ACHN (cell line): ENCODE measurements around the gene MYO7A.

Experiments
- DNase-seq: peaks from one replicate; pipeline ENCODE4 v3.0.0-alpha.2; 2015
- in situ Hi-C: cut with HindIII; loops from 2 replicates; pipeline ENCODE4 v1.10.0; 2017; ENCODE audit warnings: low sequenced_read_pairs, low pct_ligation_motif_present, low pct_unique_long_range_greater_than_20kb

Gene MYO7A

DNA sequence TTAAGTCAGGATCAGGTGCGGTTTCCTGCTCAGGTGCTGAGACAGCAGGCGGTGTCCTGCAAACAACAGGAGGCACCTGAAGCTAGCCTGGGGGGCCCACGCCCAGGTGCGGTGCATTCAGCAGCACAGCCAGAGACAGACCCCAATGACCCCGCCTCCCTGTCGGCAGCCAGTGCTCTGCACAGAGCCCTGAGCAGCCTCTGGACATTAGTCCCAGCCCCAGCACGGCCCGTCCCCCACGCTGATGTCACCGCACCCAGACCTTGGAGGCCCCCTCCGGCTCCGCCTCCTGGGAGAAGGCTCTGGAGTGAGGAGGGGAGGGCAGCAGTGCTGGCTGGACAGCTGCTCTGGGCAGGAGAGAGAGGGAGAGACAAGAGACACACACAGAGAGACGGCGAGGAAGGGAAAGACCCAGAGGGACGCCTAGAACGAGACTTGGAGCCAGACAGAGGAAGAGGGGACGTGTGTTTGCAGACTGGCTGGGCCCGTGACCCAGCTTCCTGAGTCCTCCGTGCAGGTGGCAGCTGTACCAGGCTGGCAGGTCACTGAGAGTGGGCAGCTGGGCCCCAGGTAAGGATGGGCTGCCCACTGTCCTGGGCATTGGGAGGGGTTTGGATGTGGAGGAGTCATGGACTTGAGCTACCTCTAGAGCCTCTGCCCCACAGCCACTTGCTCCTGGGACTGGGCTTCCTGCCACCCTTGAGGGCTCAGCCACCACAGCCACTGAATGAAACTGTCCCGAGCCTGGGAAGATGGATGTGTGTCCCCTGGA lies at the start of gene MYO7A:
Gene MYO7A (plus strand): TSS at position 327 of the 772 bp plus-strand sequence. CDS start 2,389 bp downstream, outside the sequence.
- in situ Hi-C loops = no loop called here
- DNase-seq = no peak

DNA sequence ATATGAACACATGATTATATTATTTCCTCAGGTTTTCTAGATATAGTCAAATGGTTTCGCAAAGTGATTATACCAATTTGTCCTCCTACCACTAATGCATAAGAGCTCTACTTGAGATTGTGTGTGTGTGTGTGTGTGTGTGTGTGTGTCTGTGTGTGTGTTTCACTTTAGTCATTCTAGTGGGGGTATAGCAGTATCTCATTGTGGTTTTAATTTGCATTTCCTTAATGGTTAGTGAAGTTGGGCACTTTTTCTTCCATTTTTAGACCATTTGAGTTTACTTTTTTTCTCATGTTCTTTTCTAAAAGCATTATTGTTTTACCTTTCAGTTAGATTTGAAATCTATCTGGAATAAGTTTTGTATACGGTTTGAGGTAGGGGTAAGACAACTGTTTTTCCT lies 48.4 kb upstream of the MYO7A start:
- in situ Hi-C loops = no loop called here
- DNase-seq = no peak

DNA sequence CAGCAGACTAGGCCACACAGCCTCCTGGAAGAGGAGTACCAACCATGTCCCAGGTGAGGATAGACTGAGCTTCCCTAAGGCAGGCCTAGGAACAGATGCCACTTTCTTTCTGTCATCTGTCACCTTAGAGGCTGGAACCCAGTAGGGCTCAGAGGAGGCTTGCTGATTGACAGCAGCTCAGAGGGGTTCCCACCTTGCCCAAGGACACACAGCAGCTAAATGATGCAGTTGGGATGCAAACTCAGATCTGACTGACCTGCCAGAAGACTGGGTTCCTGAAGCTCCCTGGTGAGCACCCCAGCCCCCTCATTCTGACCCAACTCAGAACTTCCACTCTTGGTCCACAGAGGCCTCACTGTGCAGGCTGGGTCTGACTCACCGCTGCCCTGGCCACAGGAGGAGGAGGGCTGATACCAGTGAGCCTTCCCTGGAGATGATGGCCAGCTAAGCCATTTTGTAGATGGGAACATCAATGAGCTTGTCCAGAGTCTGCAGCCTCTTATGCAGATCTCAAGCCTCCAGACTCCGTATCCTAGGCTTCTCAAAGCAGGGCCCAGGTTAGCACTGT lies 47.3 kb upstream of the MYO7A start:
- DNase-seq = no peak
- in situ Hi-C loops = no loop called here

DNA sequence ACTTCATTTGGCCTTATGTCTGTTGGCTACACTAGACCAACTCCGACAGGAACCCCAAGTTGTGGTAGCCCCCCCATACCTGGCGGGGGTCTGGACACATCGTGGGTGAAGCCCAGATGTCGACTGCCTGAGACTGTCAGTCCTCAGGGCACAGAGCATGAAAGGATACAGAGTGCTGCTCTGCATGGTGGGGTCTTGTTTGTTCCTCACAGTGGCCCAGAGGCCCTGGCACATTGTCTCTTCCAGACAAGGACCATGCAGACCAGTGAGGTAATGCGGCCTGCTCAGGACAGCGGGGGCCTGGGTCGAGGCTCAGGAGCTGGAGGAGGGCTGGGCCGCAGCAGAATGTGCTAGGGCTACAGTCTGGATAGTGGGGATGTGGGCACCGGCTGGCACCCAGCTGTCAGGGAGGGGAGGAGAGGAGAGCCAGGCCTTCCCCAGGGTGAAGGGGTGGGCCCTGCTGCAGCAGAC lies 46.6 kb upstream of the MYO7A start:
- in situ Hi-C loops = no loop called here

DNA sequence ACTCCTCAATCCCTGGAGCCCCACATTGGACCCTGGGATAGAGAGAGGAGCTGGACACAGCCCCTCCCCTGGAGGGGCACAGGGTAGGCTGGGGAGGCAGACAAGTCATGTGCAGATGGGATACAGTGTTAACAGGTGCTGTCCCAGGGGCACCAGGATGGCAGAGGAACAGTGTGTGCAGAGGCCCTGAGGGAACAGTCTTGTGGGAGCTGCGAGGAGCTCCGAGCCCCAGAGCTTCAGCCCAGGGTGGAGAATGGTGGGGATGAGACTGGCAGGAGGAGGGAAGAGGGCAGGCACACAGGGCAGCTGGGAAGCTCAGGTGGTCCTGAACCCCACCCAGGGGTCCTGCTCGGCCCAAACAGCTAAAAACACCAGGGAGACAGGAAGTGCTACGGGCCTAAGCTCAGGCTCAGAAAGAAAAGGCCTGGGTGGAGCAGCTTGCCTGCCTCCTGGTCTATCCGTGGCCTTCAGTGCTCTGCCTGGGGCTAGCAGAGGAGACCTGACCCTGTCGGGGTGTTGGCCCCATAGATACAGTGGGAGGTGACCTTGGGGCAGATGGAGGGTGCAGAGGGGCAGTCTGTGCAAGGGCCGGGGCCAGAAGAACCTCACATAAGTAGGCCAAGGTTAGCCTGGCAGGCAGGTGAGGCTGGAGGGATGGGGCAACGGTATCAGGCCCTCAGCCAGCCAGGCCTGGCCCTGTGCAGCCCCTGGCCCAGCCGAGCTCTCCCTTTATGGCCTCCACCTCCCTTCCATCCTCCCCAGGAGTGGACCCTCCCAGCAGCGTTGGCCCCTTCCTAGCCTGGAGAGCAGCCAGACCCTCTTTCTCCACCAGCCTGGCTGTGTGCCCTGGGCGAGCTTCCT lies 45.8 kb upstream of the MYO7A start:
- DNase-seq = no peak
- in situ Hi-C loops = no loop called here

More for the DNA sequence above, 46.6 kb upstream of the MYO7A start:
- DNase-seq = no peak

DNA sequence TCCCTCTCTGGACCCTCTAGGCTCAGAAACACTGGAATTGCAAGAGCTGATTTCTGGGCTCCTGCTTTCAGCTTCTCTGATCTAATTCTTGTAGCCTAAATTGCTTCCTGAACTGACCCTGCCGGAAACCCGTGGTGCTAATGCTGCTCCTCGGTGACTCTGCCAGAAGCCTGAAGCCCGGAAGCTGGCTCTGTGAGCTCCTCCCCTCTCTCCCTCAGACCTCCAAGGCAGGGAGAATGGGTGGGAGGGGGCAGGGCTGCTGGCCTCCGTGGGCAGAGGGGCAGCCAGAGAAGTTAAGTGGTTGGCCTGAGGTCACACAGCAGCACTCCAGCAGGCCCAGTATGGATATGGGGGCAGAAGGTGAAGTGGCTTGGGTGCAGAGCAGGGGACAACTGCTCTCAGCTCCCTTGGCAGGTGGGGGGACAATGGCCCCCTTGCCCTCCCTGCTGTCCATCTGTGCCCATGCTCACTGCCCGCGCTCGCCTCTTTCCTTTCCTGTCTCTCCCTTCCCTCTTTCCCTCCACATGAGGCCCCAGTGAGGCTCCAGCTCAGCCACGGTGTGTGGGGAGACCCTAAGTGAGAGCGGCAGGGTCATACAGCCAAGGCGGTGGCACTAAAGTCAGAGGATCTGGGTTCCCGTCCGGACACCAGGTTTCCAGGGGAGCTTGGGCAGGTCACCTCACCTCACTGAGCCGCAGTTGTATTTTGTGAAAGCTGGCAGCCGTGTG lies 45.0 kb upstream of the MYO7A start:
- no peak for DNase-seq
- in situ Hi-C loops = no loop called here

DNA sequence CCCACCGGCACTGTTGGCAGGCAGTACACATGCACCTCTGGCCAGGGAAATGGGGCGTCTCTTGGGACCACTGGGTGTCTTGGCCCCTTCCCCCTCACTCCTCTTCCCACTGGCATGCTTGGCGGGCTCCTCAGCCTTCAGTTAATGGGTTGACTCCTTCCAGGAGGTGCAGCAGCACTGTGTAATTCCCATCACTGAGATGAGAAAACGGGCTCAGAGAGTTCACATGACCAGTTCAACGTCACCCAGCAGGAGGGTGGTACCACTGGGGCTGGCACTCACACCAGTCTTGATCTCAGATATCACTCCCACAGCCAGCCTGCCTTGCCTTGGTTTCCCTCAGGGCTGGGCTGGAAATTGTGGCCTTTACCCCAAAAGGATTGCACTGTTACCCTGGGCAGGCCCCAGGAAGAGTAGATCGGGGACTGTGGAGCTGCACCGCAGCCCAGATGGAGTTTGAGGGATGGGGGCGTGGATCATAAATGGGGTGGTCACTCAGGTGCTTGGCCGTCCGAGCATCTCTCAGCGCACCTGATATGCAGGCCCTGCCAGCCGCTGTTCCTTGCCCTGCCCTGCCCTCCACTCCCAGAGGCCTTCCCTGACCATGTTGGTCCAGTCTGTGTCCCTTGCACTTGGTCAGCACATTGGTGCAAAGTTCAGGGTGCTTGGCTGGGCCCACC lies 44.3 kb upstream of the MYO7A start:
- no peak for DNase-seq

DNA sequence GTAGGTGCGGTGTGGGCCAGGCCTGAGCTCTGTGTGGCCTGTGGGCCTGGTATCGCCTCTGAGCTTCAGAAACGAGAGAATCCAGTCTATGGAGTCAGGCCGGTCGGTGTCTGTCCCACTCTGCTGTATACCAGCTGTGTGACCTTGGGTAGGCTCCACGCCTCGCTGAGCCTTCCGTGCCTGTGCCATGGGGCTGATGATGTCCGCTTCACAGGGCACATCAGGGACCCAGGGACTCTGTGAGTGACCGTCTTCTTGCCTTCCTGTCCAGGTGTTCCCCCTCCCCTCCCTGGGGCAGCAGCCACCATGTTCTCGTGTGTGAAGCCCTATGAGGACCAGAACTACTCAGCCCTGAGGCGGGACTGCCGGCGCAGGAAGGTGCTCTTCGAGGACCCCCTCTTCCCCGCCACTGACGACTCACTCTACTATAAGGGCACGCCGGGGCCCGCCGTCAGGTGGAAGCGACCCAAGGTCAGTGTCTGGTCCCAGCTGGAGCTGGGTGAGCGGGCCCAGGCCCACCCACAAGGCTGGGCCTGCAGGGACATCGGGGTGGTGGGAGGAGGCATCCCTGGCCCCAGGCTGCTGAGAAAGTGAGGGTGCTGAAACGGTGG lies 43.4 kb upstream of the MYO7A start:
- DNase-seq = no peak
- in situ Hi-C loops = no loop called here

More for the DNA sequence above, 44.3 kb upstream of the MYO7A start:
- in situ Hi-C loops = no loop called here

DNA sequence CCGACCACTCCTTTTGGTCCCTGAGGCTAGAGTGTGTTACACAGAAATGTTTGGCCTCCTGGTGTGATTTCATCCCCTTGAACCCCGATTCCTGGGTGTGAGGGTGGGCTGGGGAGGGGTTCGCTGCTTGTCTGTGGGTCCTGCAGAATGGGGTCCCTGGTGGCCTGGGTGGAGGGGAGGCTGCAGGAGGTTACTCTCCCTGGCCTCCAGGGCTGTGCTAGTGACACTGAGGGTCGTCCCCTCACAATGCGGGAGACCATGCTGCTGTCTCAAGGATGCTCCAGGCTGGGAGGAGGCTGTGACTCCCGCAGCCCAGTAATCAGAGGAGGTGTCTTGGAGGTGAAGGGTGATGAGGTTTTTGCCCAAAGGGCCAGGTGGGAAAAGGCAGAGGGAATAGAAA lies 42.4 kb upstream of the MYO7A start:
- DNase-seq = no peak
- in situ Hi-C loops = no loop called here

DNA sequence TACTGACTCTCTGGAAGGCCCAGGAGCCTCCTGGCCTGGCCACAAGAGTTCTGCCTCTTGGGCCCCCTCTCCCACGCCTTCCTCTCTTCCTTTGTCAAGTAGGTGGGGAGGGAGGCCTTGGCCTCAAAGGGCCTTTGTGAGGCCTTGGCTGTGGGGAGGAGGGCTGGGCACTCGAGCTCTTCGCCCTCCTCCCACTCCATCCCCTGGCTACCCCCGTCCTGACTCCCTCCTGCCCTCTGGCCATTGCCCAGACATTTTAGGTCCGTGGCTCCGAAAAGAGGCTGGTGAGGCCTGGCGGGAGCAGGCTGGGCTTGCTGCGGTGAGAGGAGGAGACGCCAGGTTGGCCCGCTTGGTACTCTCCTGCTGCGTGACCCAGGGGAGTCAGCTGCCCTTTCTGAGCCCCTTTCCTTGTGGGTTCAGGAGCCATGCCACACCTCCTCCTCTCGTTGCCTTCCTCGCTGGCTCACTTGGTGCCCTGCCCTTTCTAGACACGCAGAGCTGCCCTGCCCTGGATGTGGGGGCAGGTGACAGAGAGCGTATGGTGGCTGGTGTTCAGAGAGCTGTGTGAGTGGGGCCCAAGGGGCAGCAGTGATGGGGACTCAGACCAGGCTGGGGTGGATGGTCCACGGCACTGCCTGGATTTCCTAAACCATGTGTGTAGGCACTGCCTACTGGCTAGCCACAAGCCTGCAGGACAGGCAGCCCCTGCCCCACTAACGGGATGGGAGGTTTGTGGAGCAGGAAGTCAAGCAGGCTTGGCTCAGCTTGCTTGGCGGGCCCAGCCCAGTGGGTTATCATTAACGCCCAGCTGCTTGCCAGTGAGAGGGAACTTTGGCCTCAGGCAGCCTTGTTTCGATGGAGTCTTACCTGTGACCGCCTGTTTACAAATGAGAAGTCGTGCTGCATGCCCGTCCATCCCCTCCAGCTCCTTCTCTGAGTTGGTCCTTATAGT lies 41.2 kb upstream of the MYO7A start:
- DNase-seq = no peak

DNA sequence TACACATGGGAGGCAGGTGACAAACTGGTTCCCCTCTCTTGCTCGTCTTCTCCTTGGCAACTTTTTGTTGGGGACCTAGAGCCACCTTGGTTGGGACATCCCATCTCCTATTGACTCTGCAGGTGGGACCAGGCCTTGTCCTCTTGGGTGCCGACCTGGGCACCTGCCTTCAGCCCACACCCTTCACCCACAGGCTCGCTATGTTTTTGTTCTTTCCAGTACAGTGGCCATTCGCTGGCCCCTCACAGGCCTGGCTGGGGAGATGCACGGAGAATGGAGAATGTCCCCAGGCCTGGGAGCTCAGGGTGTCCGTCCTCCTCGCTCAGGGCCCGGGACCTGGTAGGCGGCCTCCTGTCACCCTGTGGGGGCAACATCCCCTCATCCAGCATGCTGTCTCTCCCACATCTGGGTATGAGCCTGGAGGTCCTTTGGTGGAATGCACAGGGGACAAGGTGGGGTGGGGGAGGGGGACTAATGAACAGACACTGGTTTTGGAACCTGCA lies 40.3 kb upstream of the MYO7A start:
- DNase-seq = no peak
- in situ Hi-C loops = no loop called here

More for the DNA sequence above, 41.2 kb upstream of the MYO7A start:
- in situ Hi-C loops = no loop called here

DNA sequence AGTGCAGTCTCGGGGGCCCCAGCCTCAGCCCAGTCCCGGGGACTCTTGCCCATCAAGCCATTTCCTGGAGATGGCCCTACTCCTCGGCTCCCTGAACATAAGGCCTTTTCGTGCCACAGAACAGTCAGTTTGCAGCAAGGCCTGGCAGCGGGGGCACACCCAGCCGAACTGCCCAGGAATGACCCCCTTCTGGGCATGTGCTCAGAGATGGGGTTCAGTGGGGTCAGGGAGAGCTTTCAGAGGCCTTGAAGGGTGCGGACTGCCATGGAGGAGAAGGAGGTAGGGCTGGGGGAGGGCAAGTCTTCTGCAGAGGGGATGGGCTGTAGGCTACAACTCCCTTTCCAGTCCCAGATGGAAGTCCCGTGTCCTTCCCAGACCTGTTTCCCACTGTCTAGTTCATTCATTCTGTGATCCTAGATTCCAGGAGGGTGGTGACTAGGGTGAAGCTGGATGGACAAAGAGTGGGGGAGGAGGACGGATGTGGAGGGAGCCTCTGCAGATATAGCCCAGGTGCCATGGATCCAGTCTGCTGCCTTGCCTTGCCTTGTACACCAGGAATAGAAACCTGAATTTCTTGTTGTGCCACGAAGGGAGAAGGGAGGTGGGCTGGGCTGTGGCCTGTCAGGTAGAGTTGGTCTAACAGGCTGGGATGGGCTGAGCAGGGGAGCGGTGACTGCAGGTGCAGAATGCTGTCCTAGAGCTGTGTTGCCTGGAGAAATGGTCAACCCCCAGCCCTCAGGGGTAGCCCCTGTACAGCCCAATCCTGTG lies 39.6 kb upstream of the MYO7A start:
- DNase-seq = no peak
- in situ Hi-C loops = no loop called here

DNA sequence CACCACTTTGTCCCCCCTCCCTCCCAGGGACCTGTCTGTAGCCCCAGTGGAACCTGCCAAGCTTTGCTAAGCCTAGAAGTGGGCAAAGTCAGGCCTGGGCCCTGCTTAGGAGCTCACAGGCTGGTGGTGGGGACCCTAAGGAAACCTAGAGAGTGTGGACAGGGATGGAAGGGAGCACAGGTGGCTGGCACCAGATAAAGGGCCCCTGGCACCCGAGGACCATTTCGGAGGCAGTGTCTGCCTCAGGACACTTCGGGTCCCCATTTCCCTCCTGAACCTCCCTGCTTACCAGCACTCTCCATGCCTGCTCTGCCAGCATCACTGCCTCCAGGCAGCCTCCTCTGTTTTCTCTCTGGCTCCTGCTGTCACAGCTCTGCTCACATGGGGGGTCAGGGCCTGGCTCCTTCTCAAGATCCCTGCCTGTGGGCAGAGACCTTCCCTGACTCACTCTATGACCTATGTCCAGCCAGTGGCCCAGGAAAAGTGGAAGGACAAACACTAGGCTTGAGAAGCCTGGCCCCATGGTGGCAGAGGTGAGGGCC lies 39.0 kb upstream of the MYO7A start:
- no peak for DNase-seq
- in situ Hi-C loops = no loop called here

DNA sequence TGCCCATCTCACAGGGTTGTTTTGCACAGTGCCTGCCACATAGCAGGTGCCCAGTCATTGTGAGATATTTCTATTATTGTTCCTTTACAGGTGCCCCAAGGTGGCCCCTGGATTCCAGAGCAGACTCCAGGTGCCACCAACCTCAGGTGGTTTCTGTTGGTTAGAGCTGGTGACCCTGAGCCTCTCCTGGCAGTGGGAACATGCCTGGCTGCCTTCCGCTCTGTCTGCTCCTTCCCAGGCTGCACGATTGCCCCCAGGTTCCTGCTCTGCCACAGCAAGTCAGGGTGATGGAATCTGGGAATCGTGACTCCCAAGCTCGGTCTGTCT lies 38.0 kb upstream of the MYO7A start:
- DNase-seq = no peak
- in situ Hi-C loops = no loop called here

DNA sequence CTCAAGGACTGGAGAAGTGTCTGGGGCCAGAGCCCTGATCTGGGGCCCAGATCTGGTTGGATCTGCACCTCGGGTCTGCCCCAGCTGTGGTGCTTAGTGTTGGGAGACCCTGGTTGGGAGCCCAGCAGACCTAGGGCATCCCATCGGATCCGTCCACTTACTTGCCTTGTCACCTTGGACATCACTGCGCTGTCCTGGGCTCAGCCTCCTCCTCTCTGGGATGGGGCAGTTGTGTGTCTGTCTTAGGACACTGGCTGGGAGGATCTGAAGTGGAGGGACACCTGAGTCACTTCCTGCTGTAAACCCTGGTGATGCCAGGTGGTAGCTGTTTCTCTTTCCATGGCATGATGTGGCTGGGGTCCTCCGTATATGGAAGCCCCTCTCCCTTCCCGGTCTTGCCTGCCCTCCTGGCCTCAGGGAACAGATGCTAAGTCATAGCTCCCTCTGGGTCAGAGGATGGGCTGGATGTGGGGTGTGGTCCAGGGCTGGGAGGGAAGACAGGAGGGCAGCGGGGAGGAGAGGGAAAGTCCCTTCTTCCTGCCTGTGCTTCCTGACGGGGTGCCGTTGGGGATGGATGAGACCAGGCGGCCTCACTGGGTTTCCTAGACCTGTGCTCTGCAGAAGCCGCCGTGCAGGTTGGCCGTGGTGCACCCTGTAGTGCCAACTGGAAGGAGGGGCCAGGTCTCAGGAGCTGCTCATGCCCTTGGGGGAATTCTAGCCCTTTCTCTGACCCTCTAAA lies 37.5 kb upstream of the MYO7A start:
- in situ Hi-C loops = no loop called here
- DNase-seq = no peak
